ENCODE measurements around the gene ACIN1. TPM values are rescaled to one million over a fixed set of nuclear protein-coding genes. Genes with fewer than 3 reads are reported as not detected.
A peak's percentile ranks its signal among the peaks of the same experiment; 100 is the strongest.

ACIN1 gene
- total RNA-seq, 1 donor from 2014 or later, result 73.0 TPM

DNA sequence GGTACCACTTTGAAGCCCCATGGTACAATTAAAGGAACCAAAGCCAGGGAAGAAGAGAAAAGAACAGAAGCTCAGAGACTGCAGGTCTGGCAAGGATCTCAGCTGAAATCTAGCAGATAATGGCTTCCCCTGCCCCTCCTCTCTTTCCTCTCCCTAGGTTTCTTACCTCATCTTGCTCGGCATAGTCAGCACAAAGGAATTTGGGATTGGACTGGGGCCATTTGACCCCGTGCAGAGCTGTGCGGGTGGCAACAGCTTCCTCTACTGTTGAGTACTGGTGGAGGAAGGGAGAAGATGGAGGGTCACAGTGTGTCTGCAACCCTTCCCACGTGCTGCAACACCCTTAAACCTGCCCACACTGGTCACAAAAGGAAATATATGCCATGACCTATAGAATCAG is 32.9 kb downstream of the ACIN1 start:
- DNase-seq (ENCODE audit: low spot score in 2 of 2), result peak in 1 of 2 donors; percentile 6
- FAIRE-seq, result no peak

- FAIRE-seq (no peak), DNase-seq (ENCODE audit: low spot score in 2 of 2) (peak in 1 of 2 donors; percentile 5)
Observed at GRCh38 chr14:23060536-23061260, 34.2 kb downstream of the ACIN1 start.

GRCh38 chr14:23058654-23059504 is 36.1 kb downstream of the ACIN1 start:
- DNase-seq (ENCODE audit: low spot score in 2 of 2) (no peak), FAIRE-seq (no peak)

DNA sequence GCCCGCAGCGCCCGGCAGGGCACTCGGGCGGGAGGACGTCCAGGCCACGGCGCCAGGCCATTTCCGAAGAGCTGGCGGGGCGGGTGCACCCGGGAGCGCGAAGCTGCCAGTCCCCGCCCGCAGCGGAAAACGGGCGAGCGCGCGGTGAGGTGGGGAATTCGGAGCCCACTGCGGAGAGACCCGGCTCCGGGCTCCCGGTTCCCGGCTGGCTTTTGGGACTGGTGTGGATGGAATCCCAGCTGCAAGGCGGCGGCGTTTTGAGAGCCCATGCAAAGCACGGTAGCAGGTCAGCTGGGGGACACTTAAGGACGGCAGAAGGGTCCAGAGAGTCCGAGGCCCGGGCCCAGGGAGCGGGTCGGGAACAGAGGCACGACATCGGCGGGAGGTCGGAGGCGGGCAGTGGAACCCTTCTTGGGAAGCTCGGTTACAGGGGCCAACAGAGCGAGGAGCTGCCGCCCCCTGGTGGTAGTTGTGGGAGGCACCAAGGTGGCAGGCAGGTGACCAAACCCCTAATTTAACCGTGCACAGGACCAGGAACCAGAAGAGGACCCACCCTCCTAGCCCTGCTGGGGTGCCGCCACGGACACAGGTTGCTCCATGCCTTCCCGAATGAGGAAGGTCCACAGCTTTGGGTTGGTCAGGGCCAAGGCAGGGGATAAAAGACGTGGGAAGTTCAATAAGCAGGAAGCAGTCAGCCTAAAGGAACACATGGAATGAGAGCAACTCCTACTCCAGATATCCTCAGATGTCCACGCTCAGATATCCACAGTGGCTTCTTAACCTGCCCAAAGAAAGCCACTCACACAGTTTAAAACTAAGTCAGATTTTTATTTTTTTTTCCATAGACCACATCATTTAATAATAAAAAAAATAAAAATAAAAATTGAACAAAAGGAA is 36.9 kb downstream of the ACIN1 start:
- FAIRE-seq (no peak), DNase-seq (ENCODE audit: low spot score in 2 of 2) (peak; percentile 92)

GRCh38 chr14:23056956-23057756 is 37.8 kb downstream of the ACIN1 start, which contains the start of gene CDH24:
TSS of gene CDH24 (minus strand) at chr14:23057520. CDS start at chr14:23055733, 1,787 bp downstream.
- FAIRE-seq, result no peak
- peak; percentile 86 to 87 for DNase-seq (ENCODE audit: low spot score in 2 of 2)

GRCh38 chr14:23056145-23056955 is 38.6 kb downstream of the ACIN1 start:
- peak; percentile 75 to 81 for DNase-seq (ENCODE audit: low spot score in 2 of 2)
- FAIRE-seq, result no peak

GRCh38 chr14:23055621-23056144 is 39.3 kb downstream of the ACIN1 start:
- peak in 1 of 2 donors; percentile 67 for DNase-seq (ENCODE audit: low spot score in 2 of 2)
- FAIRE-seq, result no peak

- no peak for DNase-seq (ENCODE audit: low spot score in 2 of 2)
- FAIRE-seq, result no peak
Observed at GRCh38 chr14:23055147-23055550, 39.8 kb downstream of the ACIN1 start.

DNA sequence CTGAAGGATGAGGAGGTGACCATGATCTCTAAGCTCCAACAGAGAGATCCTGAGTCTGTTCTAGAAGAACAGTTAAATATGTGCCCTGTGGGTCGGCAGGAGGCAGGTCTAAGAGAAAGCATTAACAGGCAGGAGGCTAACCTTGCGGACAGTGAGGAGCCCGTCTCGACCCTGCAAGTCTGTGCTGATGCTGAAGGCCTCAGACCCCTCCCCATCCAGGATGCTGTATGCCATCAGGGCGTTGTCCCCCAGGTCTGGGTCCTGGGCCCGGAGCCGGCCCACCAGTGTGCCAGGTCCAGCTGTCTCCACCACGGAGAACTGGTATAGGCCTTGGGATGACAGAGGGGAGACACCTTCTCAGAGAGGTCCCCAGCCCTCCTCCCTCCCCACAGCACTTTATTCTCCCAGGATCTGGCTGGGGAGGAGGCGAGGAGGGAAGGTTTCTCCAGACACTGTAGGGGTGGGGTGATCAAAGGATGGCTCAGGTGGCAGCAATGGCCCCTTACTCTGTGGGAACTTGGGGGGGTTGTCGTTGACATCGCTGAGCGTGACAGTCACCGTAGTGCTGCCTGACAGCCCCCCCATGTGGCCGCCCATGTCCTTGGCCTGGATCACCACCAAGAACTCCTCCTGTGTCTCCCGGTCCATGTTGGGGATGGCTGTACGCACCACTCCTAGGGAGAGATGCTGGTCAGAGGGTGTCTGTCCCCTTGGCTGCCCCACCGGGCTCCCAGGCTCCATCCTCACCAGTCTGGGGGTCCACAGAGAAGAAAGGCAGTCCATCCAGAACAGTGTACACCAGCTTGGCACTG is 40.7 kb downstream of the ACIN1 start:
- FAIRE-seq (no peak), DNase-seq (ENCODE audit: low spot score in 2 of 2) (no peak)

DNA sequence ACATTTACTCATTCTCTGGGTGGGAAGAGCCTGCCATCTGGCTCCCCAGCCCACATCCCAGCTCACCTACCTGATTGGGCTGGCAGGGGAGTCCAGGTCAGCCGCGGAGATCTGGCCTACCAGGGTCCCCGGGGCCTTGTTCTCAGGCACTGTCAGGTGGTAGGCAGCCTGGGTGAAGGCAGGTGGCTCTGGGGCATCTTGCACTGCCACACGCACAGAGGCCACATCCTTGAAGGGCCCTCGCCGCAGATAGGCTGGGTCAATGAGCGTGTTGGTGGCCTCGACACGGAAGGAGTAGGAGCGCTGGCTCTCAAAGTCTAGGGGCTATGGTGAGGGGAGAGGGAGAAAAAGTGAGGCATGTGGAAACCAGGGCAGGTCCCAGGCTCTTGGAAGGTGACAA is 41.5 kb downstream of the ACIN1 start:
- FAIRE-seq, result no peak

DNA sequence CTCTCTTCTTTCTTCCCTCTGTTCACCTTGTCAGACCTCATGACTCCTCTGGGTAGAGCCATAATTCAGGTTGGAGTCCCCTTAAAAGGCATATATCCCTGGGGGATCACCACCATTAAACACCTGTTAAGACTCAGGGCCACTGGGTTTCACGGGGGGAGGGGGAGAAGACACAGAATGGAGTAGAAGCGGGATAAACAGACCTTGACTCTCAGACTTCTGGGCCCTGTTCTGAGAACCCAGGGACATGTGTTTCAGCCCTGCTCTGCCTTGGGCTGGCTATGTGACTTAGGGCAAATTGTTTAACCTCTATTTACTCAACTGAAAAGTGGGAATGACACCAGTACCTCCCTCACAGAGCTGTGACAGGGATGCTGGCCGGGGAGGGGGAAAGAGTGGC is 42.3 kb downstream of the ACIN1 start:
- FAIRE-seq, result no peak
- DNase-seq (ENCODE audit: low spot score in 2 of 2), result no peak

More for the DNA sequence above, 41.5 kb downstream of the ACIN1 start:
- no peak for DNase-seq (ENCODE audit: low spot score in 2 of 2)

GRCh38 chr14:23052182-23052623 is 42.7 kb downstream of the ACIN1 start:
- FAIRE-seq, result no peak
- DNase-seq (ENCODE audit: low spot score in 2 of 2), result peak in 1 of 2 donors; percentile 55

DNA sequence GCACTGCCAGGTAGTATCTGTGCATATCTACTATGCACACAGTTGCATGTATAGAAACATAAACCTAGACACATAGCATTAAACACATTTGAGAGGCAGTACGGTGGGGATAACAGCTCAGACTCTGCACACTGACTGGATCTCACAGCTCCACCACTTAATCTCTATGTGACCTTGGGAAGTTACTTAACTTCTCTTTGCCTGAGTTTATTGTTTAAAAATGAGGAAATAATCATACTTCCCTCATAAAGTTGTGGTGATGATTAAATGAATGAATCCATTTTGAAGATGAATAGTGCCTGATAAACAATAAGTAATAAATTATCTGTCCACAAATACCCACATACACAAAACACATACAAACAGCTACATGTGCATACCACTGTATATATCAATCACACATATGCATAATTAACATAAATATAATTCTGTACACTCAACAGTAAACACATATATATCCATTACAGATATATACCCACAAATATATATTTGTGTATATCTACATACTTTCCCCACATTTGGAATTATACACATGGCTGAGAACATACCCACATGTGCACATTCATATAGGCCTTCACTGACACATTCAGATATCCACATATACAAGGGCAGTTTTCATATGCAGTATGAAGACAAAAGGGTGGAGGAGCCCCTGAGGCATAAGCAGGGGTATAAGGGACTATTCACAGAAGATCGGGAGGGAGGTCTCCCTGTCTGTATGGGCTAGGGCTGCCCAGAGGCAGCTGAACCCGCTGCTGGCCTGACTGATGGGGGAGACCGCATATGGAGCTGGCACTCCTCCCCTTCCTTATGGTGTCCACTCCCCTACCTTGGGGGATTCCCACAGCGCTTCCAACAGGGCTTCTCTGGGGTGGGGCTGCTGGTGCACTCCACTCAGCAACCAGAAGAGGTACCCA is 43.5 kb downstream of the ACIN1 start:
- FAIRE-seq, result no peak

GRCh38 chr14:23049011-23049410 is 45.9 kb downstream of the ACIN1 start:
- DNase-seq (ENCODE audit: low spot score in 2 of 2) (no peak), FAIRE-seq (no peak)

More for the DNA sequence above, 43.5 kb downstream of the ACIN1 start:
- DNase-seq (ENCODE audit: low spot score in 2 of 2), result no peak

DNA sequence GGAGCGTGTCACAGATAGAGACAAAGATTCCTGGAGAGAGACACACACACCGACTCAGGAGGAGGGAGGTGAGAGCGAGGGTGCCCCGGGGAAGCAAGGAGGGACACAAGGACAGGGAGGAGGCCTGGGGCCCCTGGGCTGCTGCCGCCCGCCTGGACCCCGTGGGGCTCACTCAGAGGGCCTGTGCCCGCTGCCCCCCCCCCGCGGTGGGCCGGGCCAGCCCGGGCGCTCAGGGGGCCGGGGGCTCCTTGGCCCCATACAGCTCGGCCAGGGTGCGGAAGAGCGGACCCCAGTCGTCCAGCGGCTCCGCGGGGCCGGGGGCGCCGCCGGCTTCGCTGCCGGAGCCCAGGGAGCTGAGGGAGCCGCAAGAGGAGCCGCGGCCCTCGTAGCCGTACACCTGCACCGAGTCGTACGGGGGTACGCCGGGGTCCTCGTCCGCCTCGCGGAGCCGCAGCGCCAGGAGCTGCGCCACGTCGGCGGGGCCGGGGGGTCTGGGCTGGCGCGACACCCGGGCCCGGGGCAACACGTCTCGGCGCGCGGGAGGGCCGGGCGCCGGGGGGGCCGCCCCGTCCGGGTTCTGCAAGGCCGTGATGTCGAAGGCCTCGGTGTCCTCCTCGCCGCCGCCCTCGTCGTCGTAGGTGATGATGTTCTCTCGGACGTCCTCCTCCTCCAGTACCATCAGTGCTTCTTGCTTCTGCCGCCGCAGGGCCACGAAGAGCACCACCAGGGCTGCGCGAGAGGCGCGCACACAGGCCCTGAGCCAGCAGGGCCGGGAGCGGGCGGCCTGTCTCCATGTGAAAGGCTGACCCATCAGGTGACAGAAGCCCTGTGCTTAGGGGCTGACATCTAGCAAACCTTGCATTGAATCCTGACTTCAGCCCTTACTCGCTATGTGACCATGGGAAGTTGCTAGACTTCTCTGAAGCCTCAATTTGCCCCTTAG is 46.9 kb downstream of the ACIN1 start:
- FAIRE-seq (no peak), DNase-seq (ENCODE audit: low spot score in 2 of 2) (no peak)
